ENCODE results near the gene MLF2. TPM values are rescaled to one million over a fixed set of nuclear protein-coding genes. Genes with fewer than 3 reads are reported as not detected.

MLF2 gene
- total and polyA plus RNA-seq, 9 of the 15 experiments (the other 6 are each of a cell fraction or from before 2014, with no cell fraction given) = 11.4 to 190 (median 139) TPM

DNA sequence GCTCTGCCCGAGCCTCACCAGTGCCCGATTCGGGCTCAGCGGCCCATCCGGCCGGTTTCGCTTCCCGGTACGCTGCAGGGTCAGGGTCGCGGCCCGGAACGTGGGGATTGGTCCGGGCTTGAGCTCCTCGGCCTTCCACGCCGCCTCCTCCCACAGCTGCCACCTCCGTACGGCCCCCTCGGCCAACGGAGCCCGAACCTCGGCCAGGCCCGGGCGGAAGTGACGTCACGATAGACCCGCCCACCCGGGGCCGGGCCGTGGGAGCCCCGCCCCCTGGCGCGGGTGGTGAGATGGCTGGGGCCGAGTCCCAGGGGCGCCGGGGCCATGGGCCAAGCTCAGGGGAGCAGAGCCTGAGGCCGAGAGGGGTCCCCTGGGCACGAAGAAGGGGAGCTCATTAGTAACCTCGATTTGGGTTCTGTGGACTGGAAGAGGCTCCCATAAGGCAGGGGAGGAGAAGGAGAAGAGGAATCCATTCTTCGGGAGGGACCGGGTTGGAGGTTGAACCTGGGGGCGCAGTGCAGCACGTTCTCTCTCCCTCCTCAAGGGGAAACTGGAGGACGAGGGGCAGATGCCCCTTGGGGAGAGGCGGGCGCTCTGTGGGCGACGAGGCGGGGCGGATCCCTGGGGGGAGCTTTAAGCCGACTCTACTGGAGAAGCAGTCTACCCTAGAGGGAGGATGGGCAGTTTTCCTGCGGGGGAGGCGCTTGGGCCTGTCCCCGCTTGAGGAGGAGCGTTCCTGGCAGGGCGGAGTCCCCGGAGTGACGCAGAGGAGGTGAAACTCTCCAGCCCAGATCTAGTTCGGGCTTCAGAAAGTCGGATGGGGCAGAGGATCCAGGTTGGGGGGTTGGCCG, at the start of gene MLF2 (continued):
- TF ChIP-seq, protein P1, sequence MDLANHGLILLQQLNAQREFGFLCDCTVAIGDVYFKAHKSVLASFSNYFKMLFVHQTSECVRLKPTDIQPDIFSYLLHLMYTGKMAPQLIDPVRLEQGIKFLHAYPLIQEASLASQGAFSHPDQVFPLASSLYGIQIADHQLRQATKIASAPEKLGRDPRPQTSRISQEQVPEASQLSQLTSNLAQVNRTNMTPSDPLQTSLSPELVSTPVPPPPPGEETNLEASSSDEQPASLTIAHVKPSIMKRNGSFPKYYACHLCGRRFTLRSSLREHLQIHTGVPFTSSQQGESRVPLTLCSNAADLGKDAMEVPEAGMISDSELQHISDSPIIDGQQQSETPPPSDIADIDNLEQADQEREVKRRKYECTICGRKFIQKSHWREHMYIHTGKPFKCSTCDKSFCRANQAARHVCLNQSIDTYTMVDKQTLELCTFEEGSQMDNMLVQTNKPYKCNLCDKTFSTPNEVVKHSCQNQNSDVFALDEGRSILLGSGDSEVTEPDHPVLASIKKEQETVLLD (IDR thresholded peaks at IDR 0.05) = no peak
- TF ChIP-seq PRMT5 (CRISPR knock-in tag; IDR thresholded peaks at IDR 0.05) (no peak), E2F5 (CRISPR knock-in tag; IDR thresholded peaks at IDR 0.05) (no peak), DNMT1 (IDR thresholded peaks at IDR 0.05) (no peak), SNIP1 (IDR thresholded peaks at IDR 0.05; ENCODE audit: low read depth) (no peak), ZNF174 (CRISPR knock-in tag; IDR thresholded peaks at IDR 0.05) (no peak), ZNF696 (CRISPR knock-in tag; conservative IDR thresholded peaks at IDR 0.05) (no peak), SNRNP70 (optimal IDR thresholded peaks at IDR 0.05; ENCODE audit: low read depth, low read length) (no peak), SRSF1 (IDR thresholded peaks at IDR 0.05; ENCODE audit: low read depth, low read length) (no peak), RFX1 (IDR thresholded peaks at IDR 0.05) (no peak), HNRNPH1 (optimal IDR thresholded peaks at IDR 0.05; ENCODE audit: low read depth, low read length) (no peak), TAF9B (IDR thresholded peaks at IDR 0.05; ENCODE audit: partially characterized antibody) (peak; percentile 60), ZBTB11 (CRISPR knock-in tag; IDR thresholded peaks at IDR 0.05) (peak; percentile 26 to 83 (median 73); a peak in 4 of 6 replicates), ZHX1 (conservative IDR thresholded peaks at IDR 0.05; ENCODE audit: low read length) (no peak), ZBTB1 (CRISPR knock-in tag; IDR thresholded peaks at IDR 0.05; ENCODE audit: borderline replicate concordance, low read depth) (no peak)
- TF ChIP-seq, protein P2, sequence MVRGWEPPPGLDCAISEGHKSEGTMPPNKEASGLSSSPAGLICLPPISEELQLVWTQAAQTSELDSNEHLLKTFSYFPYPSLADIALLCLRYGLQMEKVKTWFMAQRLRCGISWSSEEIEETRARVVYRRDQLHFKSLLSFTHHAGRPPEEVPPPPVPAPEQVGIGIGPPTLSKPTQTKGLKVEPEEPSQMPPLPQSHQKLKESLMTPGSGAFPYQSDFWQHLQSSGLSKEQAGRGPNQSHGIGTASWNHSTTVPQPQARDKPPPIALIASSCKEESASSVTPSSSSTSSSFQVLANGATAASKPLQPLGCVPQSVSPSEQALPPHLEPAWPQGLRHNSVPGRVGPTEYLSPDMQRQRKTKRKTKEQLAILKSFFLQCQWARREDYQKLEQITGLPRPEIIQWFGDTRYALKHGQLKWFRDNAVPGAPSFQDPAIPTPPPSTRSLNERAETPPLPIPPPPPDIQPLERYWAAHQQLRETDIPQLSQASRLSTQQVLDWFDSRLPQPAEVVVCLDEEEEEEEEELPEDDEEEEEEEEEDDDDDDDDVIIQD (CRISPR knock-in tag; IDR thresholded peaks at IDR 0.05) = no peak
- TF ChIP-seq, protein P3, sequence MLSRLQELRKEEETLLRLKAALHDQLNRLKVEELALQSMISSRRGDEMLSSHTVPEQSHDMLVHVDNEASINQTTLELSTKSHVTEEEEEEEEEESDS (CRISPR knock-in tag; IDR thresholded peaks at IDR 0.05) = no peak

Data from K562 (cell line).